Stromal cell of bone marrow (primary cell): ENCODE data around the gene APBB2.
A peak's percentile ranks its signal among the peaks of the same experiment; 100 is the strongest.
"Not testable (repeated sequence)": the region's sequence is repeated elsewhere in the genome, so short reads cannot be mapped to it uniquely, and the experiment has no call there.

Experiments
- DNase-seq: peaks from one replicate; pipeline ENCODE4 v3.0.0-alpha.2; 2012; ENCODE audit warnings: low read depth

APBB2 gene

DNA sequence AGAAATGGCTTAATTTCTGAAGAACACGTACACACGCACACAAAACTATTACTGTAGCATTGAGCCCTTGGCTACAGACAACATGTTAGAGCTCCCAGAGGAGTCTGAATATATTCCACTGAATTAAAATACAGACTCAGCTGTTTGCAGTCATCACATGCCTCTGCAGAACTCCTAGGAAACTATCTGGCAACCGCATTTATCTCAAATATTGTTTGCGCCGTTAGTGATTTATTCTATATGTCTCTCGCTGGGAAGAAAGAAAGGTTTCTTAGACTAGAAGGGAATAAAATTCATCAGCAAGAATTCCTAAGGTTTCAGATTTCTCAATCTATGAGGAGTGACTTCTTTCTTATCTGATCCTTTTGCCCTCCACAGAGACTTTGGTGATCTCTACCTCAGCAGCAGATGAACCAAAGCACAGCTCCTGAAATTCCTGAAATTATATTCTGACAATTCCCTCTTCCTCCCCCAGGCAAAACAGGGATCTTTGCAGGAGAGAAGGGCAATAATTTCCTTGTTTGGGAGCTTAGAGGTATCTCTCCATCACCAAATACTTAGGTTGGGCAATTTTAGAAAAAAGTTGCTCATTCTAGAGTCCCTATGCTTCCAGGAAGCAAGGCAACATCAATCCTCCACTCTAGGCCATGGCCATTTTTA is 199.2 kb downstream of the APBB2 start:
- DNase-seq: no peak

DNA sequence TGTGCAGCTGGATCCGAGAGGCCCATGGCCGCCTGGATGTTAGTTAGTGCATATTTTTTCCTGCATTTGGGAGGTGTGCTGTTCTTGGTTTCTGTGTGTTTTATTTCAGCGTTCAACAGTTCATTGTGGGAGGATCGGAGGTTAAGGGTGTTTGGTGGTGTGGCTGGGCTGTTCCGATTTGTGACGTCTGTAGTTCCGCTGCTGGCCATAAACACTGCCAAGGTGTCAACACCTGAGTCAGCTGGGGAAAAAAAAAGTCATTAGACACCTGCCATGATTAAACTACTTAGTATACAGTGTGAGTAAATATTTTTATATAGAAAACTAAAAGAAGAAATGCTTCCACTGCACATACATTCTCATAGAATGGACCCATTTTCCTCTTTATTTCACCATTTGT is 200.2 kb downstream of the APBB2 start:
- no peak for DNase-seq

DNA sequence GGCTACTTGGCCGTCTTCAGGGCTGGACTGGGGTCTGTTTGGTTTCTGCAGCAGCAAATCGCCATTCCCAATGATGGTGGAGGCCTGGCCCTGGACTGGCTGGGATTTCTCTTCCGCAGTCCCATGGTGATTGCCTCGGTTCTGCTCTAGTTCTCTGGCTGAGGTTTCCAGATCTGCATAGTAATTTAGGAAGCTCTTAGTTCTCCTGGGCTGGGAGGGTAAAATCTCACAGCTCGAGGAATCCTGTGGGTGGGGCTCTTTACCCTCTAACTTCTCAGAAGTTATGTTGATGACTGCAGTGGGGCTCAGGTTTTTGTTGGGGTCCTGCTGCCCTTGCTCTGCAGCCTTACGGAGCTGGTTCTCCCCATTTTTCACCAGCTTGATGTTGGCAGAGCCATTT is 200.6 kb downstream of the APBB2 start:
- DNase-seq: no peak

DNA sequence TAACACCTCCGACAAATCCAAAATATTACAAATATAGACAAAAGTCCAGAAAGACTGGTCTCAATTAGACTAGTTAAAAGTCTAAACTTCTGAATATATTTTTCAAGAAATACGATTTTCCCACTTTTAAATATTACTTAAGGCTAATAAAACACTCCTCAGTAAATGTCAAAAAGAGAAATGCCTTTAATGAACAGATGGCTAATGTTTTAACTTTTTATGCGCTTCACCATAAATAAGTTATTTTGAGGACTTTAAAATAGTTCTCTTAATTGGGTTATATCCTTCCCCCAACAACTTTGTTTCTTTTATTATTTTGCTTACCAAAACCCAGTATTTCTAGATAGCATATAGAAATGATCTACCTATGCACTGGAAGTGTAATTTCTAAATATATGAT is 201.4 kb downstream of the APBB2 start:
- no peak for DNase-seq

DNA sequence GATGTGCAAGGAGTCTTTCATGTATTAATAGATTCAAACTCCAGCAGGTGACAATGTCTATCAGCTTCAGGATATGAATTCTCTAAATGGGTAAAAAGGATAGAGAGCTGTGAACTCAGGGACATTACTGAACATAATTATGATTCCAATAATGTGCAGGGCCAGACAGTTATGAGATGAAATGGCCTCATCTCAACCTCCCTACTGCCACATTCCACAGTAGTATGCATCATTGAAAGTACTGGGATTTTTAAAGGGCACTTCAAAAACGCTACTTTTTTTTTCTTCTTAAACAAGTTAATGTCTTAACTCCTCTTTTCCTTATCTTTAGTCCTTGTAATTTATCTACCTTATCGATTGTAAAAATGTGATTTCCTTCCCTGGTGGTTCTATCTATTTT is 202.0 kb downstream of the APBB2 start:
- DNase-seq: no peak

DNA sequence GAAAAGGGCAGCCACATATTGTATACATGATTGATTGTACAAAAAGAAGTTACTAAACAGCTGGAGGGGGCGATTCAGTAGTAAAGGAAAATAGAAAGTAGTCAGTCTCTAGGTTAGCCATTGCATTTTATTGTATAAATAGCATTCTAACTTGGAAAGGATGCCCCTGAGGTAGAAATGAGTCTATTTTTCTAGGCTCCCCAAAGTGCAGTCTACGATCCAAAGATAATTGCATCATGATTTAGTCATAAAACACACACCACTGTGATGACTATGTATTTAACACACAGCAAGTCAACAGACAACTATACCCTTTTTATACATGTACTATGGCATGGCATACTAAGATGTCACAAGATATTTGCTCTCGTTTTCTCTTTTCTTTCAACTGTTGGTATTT is 204.9 kb downstream of the APBB2 start:
- DNase-seq: peak; percentile 64

DNA sequence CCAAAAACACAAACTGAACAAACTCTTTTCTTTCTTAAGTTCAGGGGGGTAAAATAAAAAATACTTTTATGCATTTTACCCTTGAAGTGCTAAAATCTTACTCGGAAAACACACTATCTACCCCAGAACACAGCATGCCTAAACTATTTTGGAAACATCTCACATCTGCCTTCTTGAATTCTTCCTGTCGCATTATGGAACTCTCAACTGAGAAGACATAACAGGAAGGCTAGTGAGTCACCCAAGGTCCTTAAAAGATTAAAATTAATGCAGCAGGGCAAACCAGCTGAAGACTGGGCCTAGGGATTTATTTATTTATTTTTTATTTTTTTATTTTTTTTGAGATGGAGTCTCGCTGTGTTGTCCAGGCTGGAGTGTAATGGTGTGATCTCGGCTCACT is 208.2 kb downstream of the APBB2 start:
- DNase-seq: no peak

DNA sequence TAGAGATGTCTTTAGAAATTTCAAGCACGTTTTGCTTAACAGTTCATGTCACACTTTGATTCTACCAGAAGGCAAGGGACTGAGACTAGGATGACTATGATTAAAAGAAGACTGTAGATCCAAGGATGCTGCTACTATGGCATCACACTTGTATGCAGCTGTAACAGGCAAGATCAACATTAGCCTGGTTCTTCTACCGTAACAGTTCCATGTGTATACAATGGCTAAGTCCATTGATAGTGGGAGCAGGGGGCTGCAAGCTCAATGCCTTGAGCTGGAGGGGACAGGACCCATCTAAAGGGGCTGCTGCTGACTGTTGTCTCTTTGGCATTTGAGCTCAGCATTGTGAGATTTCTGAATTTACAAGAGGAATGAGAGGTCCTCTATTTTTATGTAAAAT is 212.0 kb downstream of the APBB2 start:
- no peak for DNase-seq

DNA sequence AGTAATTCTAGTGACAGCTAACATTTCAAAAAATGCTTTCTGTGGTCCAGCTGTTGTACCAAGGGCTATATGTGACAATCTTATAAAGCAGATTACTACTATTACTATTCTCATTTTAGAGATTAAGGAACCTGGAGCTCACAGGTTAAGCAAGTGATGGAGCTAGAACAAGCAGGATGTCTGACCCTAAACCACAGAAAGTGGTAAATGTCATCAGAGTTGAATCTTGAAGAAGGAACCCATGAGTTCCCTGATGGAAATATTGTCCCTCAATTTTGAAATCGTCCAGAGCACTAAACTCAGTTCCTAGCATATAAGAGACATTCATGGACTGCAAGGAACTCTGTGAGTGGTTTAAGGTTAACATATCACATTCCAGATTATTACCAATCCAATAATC is 214.0 kb downstream of the APBB2 start:
- no peak for DNase-seq

DNA sequence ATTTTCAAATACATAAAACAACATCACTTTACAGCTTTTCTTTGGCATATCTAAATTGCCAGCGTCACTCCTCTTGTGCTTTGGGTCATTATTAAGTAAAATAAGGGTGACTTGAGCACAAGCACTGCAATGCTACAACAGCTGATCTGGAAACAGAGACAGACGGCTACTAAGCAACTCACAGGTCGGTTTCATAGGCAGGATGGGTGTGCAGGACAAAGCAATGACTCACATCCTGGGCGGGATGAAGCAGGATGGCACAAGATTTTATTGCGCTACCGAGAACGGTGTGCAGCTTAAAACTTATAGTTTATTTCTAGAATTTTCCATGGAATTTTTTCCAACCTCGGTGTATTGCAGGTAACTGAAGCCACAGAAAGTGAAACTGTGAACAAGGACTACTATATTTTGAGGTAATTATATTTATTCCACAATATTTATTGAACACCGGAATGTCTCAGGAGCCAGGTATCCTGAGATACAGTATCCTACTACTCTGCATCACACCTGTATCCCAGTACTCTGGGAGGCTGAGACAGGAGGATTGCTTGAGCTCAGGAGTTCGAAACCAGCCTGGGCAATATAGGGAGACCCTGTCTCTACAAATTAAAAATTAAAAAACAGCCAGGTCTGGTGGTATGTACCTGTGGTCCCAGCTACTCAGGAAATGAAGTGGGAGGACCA is 215.5 kb downstream of the APBB2 start:
- no peak for DNase-seq

DNA sequence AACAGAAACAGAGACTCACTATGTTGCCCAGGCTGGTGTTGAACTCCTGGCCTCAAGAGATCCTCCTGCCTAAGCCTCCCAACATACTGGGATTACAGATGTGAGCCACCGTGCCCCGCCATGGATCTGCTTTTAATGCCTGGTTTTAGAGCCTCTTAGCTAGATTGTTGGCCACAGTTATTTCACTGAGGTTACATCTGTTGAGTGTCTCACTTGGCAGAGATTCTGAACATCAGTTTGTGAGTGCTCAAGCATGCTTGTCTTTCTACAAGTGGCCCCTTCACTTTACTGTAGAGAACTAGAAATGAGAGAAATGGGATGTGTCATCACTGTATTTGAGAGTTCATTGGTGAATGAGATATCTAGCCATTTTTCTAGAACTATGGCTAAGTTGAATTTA is 218.5 kb downstream of the APBB2 start:
- DNase-seq: no peak

DNA sequence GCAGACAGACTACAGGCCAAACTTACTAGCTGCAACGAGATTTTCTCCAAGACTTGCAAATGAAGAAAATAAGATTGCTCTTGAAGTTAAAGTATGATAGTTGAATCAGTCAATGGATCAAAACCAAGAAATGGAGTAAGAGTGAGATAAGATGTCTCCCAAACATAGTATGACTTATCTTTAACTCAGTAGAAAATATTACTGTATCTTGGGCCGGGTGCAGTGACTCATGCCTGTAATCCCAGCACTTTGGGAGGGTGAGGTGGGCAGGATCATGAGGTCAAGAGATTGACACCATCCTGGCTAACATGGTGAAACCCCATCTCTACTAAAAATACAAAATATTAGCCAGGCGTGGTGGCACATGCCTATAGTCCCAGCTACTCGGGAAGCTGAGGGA is 220.0 kb downstream of the APBB2 start:
- not testable (repeated sequence) for DNase-seq

DNA sequence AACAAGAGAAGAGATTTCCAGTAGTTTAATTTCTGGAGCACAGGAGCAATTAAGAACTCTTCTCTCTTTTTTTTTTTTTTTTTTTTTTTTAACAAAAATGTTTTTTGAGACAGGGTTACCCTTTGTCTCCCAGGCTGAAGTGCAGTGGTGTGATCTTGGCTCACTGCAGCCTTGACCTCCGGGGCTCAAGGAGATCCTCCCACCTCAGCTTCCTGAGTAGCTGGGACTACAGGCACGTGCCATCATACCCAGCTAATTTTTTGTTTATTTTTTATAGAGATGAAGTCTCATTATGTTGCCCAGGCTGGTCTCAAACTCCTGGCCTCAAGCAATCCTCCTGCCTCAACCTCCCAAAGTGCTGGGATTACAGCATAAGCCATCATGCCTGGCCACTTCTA is 221.0 kb downstream of the APBB2 start:
- DNase-seq: not testable (repeated sequence)

DNA sequence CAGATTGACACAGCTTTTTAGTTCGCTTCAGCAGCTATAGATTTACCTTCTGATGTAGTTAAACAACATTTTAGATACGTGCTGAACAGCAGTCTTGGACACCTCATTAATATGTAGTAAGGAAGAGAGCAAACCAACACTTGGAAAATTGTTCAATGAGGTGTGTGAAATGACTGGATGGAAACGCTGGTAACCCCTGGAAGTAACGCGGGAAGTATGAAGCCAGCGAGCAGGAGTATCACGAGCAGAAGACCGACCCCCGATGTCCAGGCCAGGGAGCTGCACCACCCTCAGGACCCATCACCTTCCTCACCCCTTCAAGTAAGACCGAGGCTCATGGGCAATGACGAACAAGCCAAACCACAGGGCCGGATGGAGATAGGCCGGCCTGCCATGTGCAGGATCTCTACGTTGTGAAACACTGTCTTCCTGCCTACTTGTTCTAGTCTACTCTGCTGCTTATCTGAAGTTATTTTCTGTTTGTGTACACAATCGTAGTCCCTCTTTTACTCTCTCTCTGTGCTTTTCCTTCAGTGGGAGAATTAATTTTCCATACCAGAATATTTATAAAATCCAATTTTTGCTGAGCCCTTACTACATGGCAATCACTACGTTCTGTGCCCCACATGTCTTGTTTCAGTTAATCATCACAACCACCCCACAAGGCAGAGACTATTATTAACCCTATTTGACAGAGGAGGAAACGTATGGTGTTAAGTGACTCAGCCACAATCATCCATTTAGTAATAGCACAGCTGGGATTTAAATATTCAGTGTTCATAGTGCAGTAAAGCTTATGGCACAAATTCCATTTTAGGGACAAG is 221.7 kb downstream of the APBB2 start:
- no peak for DNase-seq

DNA sequence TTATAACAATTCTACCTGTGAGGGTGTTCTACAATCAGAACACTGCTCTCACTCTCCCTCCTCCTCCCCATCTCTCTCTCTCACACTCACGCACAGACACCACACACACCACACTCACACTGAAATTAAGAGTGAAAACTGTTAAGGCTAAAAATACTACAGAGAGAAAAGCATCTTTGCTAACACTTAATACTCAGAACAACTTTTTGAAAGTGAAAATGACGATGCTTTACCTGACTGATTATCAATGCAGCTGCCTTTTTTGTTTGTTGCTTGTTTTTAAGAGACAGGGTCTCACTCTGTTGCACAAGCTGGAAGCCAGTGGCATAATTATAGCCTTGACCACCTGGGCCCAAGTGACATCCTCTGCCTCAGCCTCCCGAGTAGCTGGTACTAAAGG is 222.4 kb downstream of the APBB2 start:
- DNase-seq: no peak

DNA sequence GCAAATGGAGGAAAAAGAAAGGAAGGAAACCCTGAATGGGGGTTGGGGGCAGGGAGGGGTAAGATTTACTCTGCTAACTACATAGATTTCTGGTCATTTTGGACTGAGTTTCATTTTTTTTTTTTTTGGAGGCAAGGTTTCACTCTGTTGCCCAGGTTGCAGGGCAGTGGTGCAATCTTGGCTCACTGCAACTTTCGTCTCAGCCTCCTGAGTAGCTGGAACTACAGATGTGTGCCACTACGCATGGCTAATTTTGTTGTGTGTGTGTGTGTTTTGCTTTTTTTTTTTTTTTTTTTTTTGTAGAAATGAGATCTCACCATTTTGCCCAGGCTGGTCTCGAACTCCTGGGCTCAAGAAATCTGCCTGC is 223.5 kb downstream of the APBB2 start:
- no peak for DNase-seq

DNA sequence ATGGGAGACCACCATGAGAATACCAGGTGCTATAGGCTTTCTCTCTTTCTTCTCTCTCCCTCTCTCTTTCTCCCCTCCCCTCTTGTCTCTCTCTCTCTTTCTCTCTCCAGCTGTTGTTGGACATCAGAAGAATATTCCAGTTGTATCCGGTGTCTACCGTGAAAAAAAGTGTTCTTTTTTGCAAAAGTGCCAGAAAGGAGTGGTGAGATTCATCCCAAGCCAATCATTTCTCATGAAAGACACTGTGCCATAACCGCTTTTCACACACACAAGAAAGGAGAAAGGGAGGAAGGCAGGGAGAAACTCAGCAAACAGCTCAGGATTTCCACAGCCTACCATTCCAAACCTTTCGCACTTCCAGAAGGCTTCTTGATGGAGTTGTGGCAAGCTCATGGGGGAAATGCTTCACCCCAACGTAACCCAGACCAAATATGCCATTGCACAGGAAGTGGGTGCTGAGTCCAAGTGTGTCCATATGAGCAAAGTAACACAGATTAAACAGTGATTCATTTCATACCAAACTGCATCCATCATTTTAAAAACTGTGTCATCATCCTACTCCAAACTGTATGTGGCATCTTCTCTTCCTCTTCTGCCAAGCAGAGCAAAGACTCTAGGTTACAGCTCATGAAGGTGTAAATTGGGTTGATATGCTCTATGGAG is 224.0 kb downstream of the APBB2 start:
- peak; percentile 93 for DNase-seq

DNA sequence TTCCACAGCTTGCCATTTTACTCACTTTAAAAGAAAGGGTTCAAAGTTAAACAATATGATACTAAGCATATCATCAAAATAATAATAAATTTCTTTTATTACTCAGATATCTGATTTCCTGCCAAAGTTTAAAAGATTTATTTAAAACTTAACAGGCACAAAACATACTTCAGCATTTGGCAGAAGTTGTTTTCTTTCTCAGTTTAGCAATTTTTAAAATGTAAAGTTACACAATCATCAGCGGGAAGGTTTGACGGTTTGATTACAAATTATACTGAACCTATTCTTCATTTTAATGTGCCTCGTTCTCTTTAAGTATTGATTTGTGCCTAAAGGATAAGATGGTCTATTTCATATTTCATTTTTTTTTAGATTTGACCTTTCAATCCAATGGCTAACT is 227.2 kb downstream of the APBB2 start:
- DNase-seq: no peak

DNA sequence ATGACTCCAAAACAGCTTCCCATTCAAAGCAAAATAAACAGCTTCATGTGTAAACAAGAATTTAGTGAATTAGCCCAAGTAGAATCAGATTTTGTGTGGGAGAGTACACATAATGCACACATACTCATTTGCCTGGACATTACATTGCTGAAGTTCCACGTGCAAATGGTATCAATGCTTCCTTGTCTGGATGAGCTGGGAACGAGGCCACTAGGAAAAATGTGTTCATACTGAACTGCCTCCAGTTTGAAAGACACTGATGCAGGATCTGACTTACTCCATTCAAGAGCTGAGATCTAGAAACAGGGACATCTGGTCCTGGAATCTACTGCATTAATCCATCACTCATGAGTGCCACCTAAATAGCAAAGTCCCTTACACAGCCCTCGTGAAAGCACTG is 228.0 kb downstream of the APBB2 start:
- DNase-seq: no peak

DNA sequence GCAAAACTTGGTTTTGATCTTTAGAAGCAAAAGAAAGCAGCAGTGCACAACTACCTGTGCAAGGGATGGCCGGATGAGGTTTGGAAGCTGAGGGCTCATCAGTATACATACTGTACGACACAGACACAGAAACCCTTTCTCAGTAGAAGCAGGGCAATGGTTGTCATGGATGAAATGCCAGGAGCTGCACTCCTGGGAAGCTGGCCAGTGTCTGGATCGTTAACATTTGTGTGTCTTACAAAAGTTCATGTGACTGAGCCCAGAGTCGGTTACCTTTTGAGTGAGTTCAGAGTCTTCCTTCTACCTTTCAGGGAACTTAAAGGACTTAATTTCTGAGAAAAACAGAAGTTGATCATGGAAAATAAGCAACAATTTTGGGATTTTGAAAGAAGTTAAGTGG is 230.3 kb downstream of the APBB2 start:
- no peak for DNase-seq

DNA sequence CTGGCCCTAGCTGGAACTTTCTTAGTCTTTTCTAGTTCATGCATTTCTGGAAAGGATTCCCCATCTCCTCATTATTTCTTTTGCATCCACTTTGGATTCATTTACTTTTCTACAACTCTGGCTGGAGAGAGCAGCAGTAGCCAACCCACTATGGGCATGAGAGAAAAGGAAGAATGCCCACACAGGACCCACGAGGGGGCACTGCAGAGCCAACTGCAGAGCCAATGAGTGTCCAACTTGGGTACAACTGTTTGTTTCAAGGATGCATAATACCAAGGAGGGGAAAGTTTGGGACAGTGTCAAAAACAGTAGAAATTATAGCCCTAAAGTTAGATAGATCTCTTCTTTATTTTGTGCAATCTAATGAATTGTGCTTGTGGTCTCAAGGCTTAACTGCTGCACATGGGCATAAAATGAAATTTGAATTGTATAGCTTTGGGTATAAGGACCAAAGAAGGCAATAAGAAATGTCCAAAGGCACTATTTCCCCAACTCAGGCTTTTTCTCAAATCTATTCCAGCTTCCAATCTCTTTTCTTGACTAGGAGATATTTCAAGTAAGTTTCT is 233.9 kb downstream of the APBB2 start:
- no peak for DNase-seq

DNA sequence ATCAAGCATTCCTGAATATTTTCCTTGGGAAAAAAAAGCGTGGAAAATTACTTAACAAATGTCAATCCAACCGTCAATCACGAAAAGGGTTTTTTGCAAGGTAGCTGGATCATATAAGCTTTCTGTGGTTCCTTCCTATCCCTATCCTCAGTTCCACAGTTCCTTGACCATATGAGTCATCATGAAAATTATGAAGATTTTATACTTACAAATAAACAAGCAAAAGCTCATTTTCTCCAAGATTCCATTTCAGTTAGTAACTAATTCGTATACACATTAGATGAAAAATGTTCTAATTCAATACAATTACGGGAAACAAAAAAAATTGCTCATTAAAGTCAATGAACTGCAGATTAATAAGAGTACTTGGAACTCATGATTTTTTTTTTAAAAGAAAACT is 235.8 kb downstream of the APBB2 start:
- DNase-seq: no peak

DNA sequence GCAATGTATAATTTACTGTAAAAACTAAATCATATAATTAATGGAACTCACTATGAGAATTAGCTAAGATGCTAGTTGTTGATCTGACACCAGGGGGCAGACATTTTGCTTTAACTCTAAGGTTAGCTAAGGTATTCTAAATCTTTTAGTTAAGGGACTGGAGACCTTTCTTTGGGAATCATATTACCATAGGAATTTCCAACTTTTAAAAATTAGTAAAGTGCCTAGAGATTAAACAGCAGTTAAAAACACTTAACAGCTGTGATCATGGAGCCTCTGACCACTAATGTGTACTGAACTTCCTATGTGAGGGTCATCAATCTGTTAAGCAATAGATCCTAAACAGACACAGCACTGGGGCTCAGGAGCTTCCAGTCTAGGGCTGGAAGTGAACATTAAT is 238.0 kb downstream of the APBB2 start:
- DNase-seq: no peak
